Measurements from ENCODE around the gene BCL11B.

- TF ChIP-seq SUZ12 (IDR thresholded peaks at IDR 0.05; ENCODE audit: unreplicated experiment), result no peak
- no peak for TF ChIP-seq EP300 (IDR thresholded peaks at IDR 0.05; ENCODE audit: borderline replicate concordance in 1 of 2, control insufficient read depth in 1 of 2, low read depth in 2 of 2, low read length in 2 of 2)
- TF ChIP-seq GABPA (IDR thresholded peaks at IDR 0.05; ENCODE audit: low read depth), result no peak
- TF ChIP-seq EZH2 (IDR thresholded peaks at IDR 0.05; ENCODE audit: borderline replicate concordance, control insufficient read depth, low read depth, low read length), result no peak
- TF ChIP-seq BRCA1 (IDR thresholded peaks at IDR 0.05; ENCODE audit: low read depth, low read length), result no peak
- TF ChIP-seq, protein P1, sequence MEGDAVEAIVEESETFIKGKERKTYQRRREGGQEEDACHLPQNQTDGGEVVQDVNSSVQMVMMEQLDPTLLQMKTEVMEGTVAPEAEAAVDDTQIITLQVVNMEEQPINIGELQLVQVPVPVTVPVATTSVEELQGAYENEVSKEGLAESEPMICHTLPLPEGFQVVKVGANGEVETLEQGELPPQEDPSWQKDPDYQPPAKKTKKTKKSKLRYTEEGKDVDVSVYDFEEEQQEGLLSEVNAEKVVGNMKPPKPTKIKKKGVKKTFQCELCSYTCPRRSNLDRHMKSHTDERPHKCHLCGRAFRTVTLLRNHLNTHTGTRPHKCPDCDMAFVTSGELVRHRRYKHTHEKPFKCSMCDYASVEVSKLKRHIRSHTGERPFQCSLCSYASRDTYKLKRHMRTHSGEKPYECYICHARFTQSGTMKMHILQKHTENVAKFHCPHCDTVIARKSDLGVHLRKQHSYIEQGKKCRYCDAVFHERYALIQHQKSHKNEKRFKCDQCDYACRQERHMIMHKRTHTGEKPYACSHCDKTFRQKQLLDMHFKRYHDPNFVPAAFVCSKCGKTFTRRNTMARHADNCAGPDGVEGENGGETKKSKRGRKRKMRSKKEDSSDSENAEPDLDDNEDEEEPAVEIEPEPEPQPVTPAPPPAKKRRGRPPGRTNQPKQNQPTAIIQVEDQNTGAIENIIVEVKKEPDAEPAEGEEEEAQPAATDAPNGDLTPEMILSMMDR (IDR thresholded peaks at IDR 0.05 in 2 of 3, conservative IDR thresholded peaks at IDR 0.05 in 1 of 3; ENCODE audit: control insufficient read depth in 2 of 3, extremely low read depth in 1 of 3, insufficient read depth in 1 of 3, low read depth in 3 of 3, low read length in 3 of 3), result no peak
- TF ChIP-seq NR2C1 (IDR thresholded peaks at IDR 0.05), result no peak
- TF ChIP-seq SMC3 (IDR thresholded peaks at IDR 0.05; ENCODE audit: borderline replicate concordance, low read length), result no peak
- no peak for TF ChIP-seq CBFB (IDR thresholded peaks at IDR 0.05; ENCODE audit: low read depth)
- no peak for TF ChIP-seq TAF1 (IDR thresholded peaks at IDR 0.05; ENCODE audit: borderline replicate concordance, low read depth, low read length)
- no peak for TF ChIP-seq ASH2L (IDR thresholded peaks at IDR 0.05; ENCODE audit: borderline replicate concordance, low read depth)
- no peak for TF ChIP-seq CEBPB (IDR thresholded peaks at IDR 0.05; ENCODE audit: borderline replicate concordance in 1 of 2, low read depth in 2 of 2, low read length in 2 of 2)
- no peak for TF ChIP-seq ATF3 (IDR thresholded peaks at IDR 0.05; ENCODE audit: borderline replicate concordance, extremely low read depth, low read depth, low read length)
These were observed 81.2 kb downstream of the BCL11B start for GRCh38 chr14:99190696-99191394.
